GM23338 (cell line): ENCODE results near the gene MAP1LC3B. TPM values are rescaled to one million over a fixed set of nuclear protein-coding genes. Genes with fewer than 3 reads are reported as not detected.

Experiments used
- ATAC-seq: fragments of 200-7000 bp; cut with Tn5 transposase; 3 replicates; pipeline ENCODE4 v1.9.1; 2020
- DNase-seq: peaks from one replicate; pipeline ENCODE4 v3.0.0-alpha.2; 2015; ENCODE audit warnings: low spot score
- H2AFZ ChIP-seq: fragments of 200-600 bp; sonication (generic); 2 replicates; pipeline ENCODE4 v1.8.0; 2016; ENCODE audit warnings: antibody characterized with exemption, mild to moderate bottlenecking, moderate library complexity
- H3F3A ChIP-seq: fragments of 200-600 bp; sonication (generic); replicated peaks from 2 replicates; pipeline ENCODE4 v1.8.0; 2017; ENCODE audit warnings: antibody characterized with exemption, mixed run types, low read depth
- H3K27ac ChIP-seq: fragments of 200-600 bp; sonication (generic); 2 replicates; pipeline ENCODE4 v1.6.1; 2016; ENCODE audit warnings: low read depth
- H3K27me3 ChIP-seq: fragments of 200-600 bp; sonication (generic); 2 replicates; pipeline ENCODE4 v1.8.0; 2016; ENCODE audit warnings: mild to moderate bottlenecking, mixed run types, moderate library complexity; ENCODE audit not compliant: insufficient read depth
- H3K36me3 ChIP-seq: fragments of 200-600 bp; sonication (generic); 2 replicates; pipeline ENCODE4 v1.8.0; 2016; ENCODE audit warnings: mild to moderate bottlenecking; ENCODE audit not compliant: insufficient read depth
- H3K4me1 ChIP-seq: fragments of 200-600 bp; sonication (generic); 2 replicates; pipeline ENCODE4 v1.8.0; 2016; ENCODE audit warnings: mild to moderate bottlenecking, moderate library complexity; ENCODE audit not compliant: insufficient read depth
- H3K4me2 ChIP-seq: fragments of 200-600 bp; sonication (generic); 2 replicates; pipeline ENCODE4 v1.7.1; 2017; ENCODE audit warnings: mixed run types
- H3K4me3 ChIP-seq: fragments of 200-600 bp; sonication (generic); 2 replicates; pipeline ENCODE4 v1.6.1; 2016; ENCODE audit warnings: mixed run types
- H3K79me2 ChIP-seq: fragments of 200-600 bp; sonication (generic); replicated peaks from 2 replicates; pipeline ENCODE4 v1.8.0; 2017; ENCODE audit warnings: mild to moderate bottlenecking; ENCODE audit not compliant: insufficient read depth
- H3K9me2 ChIP-seq: fragments of 200-600 bp; sonication (generic); 2 replicates; pipeline ENCODE4 v1.8.0; 2017; ENCODE audit not compliant: insufficient read depth
- H4K20me1 ChIP-seq: fragments of 200-600 bp; sonication (generic); replicated peaks from 2 replicates; pipeline ENCODE4 v1.8.0; 2017; ENCODE audit warnings: mild to moderate bottlenecking; ENCODE audit not compliant: insufficient read depth
- H3K27ac Mint-ChIP-seq: 2 replicates; pipeline ENCODE4 v1.8.0; 2020; ENCODE audit warnings: inconsistent platforms, mild to moderate bottlenecking, moderate library complexity, mixed read lengths
- H3K27me3 Mint-ChIP-seq: 3 replicates; pipeline ENCODE4 v1.8.0; 2022; ENCODE audit warnings: low read depth, mild to moderate bottlenecking, moderate library complexity, mixed read lengths, inconsistent platforms; ENCODE audit not compliant: insufficient read depth, poor library complexity
- H3K36me3 Mint-ChIP-seq: 3 replicates; pipeline ENCODE4 v1.8.0; 2021; ENCODE audit warnings: low read depth, mild to moderate bottlenecking, inconsistent platforms, moderate library complexity, mixed read lengths
- H3K4me1 Mint-ChIP-seq: 3 replicates; pipeline ENCODE4 v1.8.0; 2020; ENCODE audit warnings: mild to moderate bottlenecking, inconsistent platforms, mixed read lengths
- H3K4me3 Mint-ChIP-seq: 3 replicates; pipeline ENCODE4 v1.8.0; 2021; ENCODE audit warnings: moderate library complexity, mild to moderate bottlenecking, inconsistent platforms, mixed read lengths
- H3K9me3 Mint-ChIP-seq: 3 replicates; pipeline ENCODE4 v1.8.0; 2020; ENCODE audit warnings: moderate library complexity, mild to moderate bottlenecking, inconsistent platforms, mixed read lengths
- CREB1 ChIP-seq: fragments of 250-450 bp; sonication (Bioruptor Pico); IDR thresholded peaks from 2 replicates; pipeline ENCODE4 v1.5.0; 2020; ENCODE audit warnings: low read depth, mild to moderate bottlenecking, moderate library complexity
- CTCF ChIP-seq, 2 experiments: fragments of 200-600 bp in 1 of 2; sonication (generic) in 1 of 2; conservative IDR thresholded peaks; 2 replicates each; pipeline versions ENCODE4 v1.5.1 to v1.6.1; 2016 to 2017; ENCODE audit warnings: antibody characterized with exemption in 2 of 2, low read depth in 2 of 2, mild to moderate bottlenecking in 2 of 2, moderate library complexity in 1 of 2
- EZH2 ChIP-seq: fragments of 200-600 bp; sonication (generic); IDR thresholded peaks from one replicate; pipeline ENCODE4 v1.8.0; 2017; ENCODE audit warnings: antibody characterized with exemption, mild to moderate bottlenecking, low read depth; ENCODE audit not compliant: unreplicated experiment
- EZH2phosphoT487 ChIP-seq: fragments of 200-600 bp; sonication (generic); IDR thresholded peaks from one replicate; pipeline ENCODE4 v1.8.1; 2018; ENCODE audit warnings: antibody characterized with exemption; ENCODE audit not compliant: unreplicated experiment
- JUNB ChIP-seq: IDR thresholded peaks from one replicate; pipeline ENCODE4 v1.6.1; 2016; ENCODE audit warnings: antibody characterized with exemption; ENCODE audit not compliant: unreplicated experiment
- NANOG ChIP-seq: IDR thresholded peaks from 2 replicates; pipeline ENCODE4 v1.6.1; 2016; ENCODE audit warnings: antibody characterized with exemption, borderline replicate concordance
- POLR2AphosphoS5 ChIP-seq: IDR thresholded peaks from 2 replicates; pipeline ENCODE4 v1.6.1; 2016; ENCODE audit warnings: antibody characterized with exemption, low read depth
- REST ChIP-seq: IDR thresholded peaks from one replicate; pipeline ENCODE4 v1.6.1; 2018; ENCODE audit warnings: antibody characterized with exemption; ENCODE audit not compliant: unreplicated experiment
- STAT1 ChIP-seq: IDR thresholded peaks from one replicate; pipeline ENCODE4 v1.6.1; 2016; ENCODE audit warnings: antibody characterized with exemption; ENCODE audit not compliant: unreplicated experiment
- ZNF114 ChIP-seq: fragments of 250-450 bp; sonication (Bioruptor Pico); IDR thresholded peaks from 2 replicates; pipeline ENCODE4 v1.5.0; 2020; ENCODE audit warnings: mild to moderate bottlenecking, moderate library complexity
- ZNF331 ChIP-seq: fragments of 250-450 bp; sonication (Bioruptor Pico); IDR thresholded peaks from 2 replicates; pipeline ENCODE4 v1.5.0; 2020; ENCODE audit warnings: low read depth, mild to moderate bottlenecking, moderate library complexity
- polyA plus RNA-seq: library from polyadenylated mRNA; unstranded; fragments of >200 nt; fragmentation: Nextera tagmentation; extraction: Ambion mirVana; gene quantifications from 2 replicates; pipeline ENCODE4 v1.2.1, GENCODE V29; 2016
- total RNA-seq: library from RNA; depleted of rRNA; stranded (reverse); fragments of >200 nt; shearing (Covaris generic); gene quantifications from 2 replicates; pipeline ENCODE4 v1.2.3, GENCODE V29; 2014
- TF ChIP-seq, protein P1 (sequence below): fragments of 250-450 bp; sonication (Bioruptor Pico); IDR thresholded peaks from 2 replicates; pipeline ENCODE4 v1.5.0; 2020; ENCODE audit warnings: mild to moderate bottlenecking, moderate library complexity
- TF ChIP-seq, protein P2 (sequence below): IDR thresholded peaks from 2 replicates; pipeline ENCODE4 v1.6.1; 2016; ENCODE audit warnings: antibody characterized with exemption

The MAP1LC3B gene
- total and polyA plus RNA-seq, 2 experiments from 2014 or later = 35.9 to 80.2 TPM

DNA sequence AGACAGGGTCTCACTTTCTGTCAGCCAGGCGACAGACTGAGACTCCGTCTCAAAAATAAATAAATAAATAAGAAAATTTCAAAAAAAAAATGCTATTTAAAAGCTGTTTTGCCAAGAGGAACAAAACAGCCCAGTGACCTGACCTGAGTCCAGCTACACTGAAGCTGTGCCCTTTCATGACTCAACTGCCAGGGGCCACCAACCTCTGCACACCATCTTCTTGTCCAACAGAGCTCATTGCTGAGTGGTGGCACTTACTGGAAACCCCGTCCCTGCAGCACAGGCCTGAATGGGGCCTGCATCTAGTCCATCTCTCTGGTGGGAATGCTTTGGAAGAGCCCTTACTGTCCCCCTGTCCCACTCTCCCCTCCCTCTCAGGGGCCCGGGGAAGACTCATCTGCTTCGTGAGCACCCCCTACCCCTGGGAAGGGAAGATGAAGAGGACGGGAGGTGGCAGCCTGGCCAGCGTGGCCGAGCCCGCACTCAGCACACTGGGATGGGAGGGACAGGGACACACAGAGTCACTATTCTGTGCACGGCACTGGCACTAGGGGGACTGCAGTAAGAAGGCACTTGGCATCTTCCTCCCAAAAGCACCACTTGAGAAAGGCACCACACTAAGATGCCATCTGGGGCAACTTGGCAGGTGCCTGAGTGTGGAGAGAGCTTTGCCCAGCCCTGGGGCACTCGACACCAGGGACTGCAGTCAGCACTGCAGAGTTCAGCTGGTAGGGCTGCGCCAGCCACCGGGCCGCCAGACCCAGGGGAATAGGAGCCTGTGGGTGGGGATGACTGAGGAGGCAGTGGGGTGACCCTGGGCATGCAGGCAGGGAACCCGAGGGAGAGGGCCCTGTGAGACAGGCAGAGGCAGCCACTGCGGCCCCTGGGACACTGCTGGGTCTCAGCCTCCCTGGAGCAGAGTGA, 22.1 kb upstream of the MAP1LC3B start:
- Histone ChIP-seq H3K27ac (no peak overlapping the region), H3K79me2 (peaks cover 86% of the 10 kb centered on the region), H3K27me3 (no peaks in the 10 kb centered on the region), H3K4me3 (no peak overlapping the region), H3K9me2 (no peaks in the 10 kb centered on the region), H3F3A (no peaks in the 10 kb centered on the region), H2AFZ (no peak overlapping the region), H3K4me2 (no peak overlapping the region), H3K36me3 (no peaks in the 10 kb centered on the region), H3K4me1 (no peaks in the 10 kb centered on the region), H4K20me1 (peaks cover 34% of the 10 kb centered on the region; the same call in 1 of the 2 replicates)
- H3K4me1 Mint-ChIP-seq = peaks cover 24% of the 10 kb centered on the region
- DNase-seq (no peak), ATAC-seq (peak; percentile 52)
- H3K9me3 Mint-ChIP-seq = no peaks in the 10 kb centered on the region
- no peaks in the 10 kb centered on the region for H3K36me3 Mint-ChIP-seq
- no peaks in the 10 kb centered on the region for H3K27me3 Mint-ChIP-seq
- TF ChIP-seq ZNF331 (CRISPR knock-in tag) = no peak
- no peak for TF ChIP-seq STAT1
- TF ChIP-seq POLR2AphosphoS5 = no peak
- TF ChIP-seq CTCF (conservative IDR thresholded peaks at IDR 0.05; ENCODE audit: low read depth in 2 of 2) = no peak
- TF ChIP-seq, protein P1, sequence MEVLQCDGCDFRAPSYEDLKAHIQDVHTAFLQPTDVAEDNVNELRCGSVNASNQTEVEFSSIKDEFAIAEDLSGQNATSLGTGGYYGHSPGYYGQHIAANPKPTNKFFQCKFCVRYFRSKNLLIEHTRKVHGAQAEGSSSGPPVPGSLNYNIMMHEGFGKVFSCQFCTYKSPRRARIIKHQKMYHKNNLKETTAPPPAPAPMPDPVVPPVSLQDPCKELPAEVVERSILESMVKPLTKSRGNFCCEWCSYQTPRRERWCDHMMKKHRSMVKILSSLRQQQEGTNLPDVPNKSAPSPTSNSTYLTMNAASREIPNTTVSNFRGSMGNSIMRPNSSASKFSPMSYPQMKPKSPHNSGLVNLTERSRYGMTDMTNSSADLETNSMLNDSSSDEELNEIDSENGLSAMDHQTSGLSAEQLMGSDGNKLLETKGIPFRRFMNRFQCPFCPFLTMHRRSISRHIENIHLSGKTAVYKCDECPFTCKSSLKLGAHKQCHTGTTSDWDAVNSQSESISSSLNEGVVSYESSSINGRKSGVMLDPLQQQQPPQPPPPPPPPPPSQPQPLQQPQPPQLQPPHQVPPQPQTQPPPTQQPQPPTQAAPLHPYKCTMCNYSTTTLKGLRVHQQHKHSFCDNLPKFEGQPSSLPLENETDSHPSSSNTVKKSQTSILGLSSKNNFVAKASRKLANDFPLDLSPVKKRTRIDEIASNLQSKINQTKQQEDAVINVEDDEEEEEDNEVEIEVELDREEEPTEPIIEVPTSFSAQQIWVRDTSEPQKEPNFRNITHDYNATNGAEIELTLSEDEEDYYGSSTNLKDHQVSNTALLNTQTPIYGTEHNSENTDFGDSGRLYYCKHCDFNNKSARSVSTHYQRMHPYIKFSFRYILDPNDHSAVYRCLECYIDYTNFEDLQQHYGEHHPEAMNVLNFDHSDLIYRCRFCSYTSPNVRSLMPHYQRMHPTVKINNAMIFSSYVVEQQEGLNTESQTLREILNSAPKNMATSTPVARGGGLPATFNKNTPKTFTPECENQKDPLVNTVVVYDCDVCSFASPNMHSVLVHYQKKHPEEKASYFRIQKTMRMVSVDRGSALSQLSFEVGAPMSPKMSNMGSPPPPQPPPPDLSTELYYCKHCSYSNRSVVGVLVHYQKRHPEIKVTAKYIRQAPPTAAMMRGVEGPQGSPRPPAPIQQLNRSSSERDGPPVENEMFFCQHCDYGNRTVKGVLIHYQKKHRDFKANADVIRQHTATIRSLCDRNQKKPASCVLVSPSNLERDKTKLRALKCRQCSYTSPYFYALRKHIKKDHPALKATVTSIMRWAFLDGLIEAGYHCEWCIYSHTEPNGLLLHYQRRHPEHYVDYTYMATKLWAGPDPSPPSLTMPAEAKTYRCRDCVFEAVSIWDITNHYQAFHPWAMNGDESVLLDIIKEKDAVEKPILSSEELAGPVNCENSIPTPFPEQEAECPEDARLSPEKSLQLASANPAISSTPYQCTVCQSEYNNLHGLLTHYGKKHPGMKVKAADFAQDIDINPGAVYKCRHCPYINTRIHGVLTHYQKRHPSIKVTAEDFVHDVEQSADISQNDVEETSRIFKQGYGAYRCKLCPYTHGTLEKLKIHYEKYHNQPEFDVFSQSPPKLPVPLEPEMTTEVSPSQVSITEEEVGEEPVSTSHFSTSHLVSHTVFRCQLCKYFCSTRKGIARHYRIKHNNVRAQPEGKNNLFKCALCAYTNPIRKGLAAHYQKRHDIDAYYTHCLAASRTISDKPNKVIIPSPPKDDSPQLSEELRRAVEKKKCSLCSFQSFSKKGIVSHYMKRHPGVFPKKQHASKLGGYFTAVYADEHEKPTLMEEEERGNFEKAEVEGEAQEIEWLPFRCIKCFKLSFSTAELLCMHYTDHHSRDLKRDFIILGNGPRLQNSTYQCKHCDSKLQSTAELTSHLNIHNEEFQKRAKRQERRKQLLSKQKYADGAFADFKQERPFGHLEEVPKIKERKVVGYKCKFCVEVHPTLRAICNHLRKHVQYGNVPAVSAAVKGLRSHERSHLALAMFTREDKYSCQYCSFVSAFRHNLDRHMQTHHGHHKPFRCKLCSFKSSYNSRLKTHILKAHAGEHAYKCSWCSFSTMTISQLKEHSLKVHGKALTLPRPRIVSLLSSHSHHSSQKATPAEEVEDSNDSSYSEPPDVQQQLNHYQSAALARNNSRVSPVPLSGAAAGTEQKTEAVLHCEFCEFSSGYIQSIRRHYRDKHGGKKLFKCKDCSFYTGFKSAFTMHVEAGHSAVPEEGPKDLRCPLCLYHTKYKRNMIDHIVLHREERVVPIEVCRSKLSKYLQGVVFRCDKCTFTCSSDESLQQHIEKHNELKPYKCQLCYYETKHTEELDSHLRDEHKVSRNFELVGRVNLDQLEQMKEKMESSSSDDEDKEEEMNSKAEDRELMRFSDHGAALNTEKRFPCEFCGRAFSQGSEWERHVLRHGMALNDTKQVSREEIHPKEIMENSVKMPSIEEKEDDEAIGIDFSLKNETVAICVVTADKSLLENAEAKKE = no peak
- no peak for TF ChIP-seq EZH2phosphoT487
- TF ChIP-seq CREB1 = no peak
- TF ChIP-seq NANOG = no peak
- no peak for TF ChIP-seq EZH2
- TF ChIP-seq, protein P2, sequence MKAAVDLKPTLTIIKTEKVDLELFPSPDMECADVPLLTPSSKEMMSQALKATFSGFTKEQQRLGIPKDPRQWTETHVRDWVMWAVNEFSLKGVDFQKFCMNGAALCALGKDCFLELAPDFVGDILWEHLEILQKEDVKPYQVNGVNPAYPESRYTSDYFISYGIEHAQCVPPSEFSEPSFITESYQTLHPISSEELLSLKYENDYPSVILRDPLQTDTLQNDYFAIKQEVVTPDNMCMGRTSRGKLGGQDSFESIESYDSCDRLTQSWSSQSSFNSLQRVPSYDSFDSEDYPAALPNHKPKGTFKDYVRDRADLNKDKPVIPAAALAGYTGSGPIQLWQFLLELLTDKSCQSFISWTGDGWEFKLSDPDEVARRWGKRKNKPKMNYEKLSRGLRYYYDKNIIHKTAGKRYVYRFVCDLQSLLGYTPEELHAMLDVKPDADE = no peak
- no peak for TF ChIP-seq JUNB
- TF ChIP-seq REST = no peak
- TF ChIP-seq ZNF114 (CRISPR knock-in tag) = no peak
- H3K4me3 Mint-ChIP-seq = no peak overlapping the region
- H3K27ac Mint-ChIP-seq = no peak overlapping the region
